Fibroblast of skin of back (primary cell): ENCODE measurements around the gene NDUFA3.

Experiments used
- DNase-seq: peaks from one replicate; pipeline ENCODE4 v3.0.0-alpha.2; 2013

NDUFA3 gene

GRCh38 chr19:54138489-54139256 is 36.0 kb downstream of the NDUFA3 start:
- no peak for DNase-seq

GRCh38 chr19:54141356-54141755 is 38.7 kb downstream of the NDUFA3 start:
- no peak for DNase-seq

GRCh38 chr19:54142166-54142780 is 39.6 kb downstream of the NDUFA3 start:
- DNase-seq = no peak

- DNase-seq = no peak
Observed at GRCh38 chr19:54145541-54146158, 43.0 kb downstream of the NDUFA3 start.

- DNase-seq = no peak
Observed at GRCh38 chr19:54147676-54148075, 45.0 kb downstream of the NDUFA3 start.

GRCh38 chr19:54148158-54148557 is 45.5 kb downstream of the NDUFA3 start:
- DNase-seq = no peak

DNA sequence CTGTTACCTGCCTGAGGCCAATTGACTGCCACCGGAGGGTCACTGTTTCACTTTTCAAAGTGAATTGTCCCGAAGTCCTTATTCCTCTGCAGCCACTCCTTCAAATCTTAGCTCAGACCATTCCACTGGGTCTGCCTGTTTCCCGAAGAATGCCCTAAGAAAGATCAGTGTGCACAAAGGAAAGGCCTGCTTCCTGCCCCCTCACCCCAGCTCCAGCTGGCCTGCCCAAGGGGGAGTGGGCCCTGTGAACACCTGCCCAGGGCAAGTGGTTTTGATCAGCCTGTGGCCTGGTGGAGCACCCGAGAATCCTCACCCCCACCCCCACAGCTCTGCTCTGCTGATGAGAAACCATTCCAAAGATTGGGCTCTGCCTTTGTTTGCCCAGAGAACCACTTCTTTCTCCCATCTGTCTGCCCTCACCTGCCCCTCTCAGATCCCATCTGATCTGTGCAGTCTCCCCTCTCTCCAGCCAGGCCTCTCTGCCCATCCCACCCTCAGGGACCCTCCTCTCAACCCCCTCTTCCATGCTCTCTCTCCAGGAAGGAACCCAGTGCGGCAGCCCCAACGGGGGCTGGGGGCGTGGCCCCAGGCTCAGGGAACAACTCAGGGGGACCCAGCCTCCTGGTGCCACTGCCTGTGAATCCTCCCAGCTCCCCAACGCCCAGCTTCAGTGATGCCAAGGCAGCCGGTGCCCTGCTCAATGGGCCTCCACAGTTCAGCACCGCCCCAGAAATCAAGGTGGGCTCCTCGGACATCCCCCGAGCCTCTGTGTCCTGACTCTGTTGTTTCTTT is 46.6 kb downstream of the NDUFA3 start:
- no peak for DNase-seq

- DNase-seq = no peak
Observed at GRCh38 chr19:54151362-54152035, 48.8 kb downstream of the NDUFA3 start.

GRCh38 chr19:54152267-54152666 is 49.6 kb downstream of the NDUFA3 start:
- no peak for DNase-seq

DNA sequence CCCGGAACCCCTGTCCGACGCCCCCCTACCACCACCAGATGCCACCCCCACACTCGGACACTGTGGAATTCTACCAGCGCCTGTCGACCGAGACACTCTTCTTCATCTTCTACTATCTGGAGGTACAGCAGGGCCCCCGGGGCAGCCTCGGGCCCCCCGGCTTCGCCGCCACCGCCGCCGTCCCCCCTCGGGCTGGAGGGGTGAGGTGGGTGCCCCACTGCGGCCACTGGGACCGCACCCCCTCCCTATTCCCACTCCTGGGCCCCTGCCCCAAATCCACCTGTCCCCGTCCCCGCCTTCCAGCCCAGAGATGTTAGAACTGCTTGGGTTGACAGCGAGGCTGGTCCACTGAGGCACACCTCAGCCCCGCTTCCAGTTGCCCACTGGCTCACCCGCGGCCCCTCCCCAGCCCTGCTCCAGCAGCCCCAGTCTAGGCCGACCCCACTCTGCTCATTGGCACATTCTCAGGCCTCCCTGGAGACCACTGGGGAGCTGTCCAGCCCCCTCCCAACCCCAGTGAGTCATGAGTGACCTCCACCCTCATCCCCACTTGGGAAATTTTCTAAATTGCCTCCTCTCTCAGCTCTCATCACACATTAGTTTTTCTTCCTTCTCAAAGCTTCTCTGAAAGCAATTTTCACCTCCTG is 50.3 kb downstream of the NDUFA3 start:
- peak; percentile 16 for DNase-seq

DNA sequence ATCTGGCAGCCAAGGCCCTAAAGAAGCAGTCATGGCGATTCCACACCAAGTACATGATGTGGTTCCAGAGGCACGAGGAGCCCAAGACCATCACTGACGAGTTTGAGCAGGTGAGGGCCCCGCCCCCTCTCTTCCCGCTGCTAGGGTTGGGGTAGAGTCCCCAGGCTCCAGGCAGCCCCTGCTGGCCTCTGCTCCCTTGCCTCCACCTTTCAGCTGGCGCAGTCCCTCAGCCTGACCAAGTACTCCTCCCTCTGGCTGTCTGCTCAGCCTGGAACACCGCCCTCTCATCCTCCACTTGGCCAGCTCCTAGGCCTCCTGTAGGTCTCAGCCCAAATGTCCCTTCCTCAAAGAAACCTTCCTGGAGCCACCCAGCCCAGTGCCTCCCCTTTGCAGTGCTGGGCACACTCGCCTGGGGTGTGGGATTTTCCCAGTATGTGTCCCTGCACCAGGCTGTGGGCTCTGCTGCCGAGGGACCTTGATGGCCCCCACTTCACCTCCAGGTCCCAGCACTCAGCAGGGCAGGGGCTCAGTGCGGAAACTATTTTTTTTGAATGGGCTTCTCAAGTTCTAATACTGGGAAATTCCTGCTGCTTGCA is 51.2 kb downstream of the NDUFA3 start:
- no peak for DNase-seq

DNA sequence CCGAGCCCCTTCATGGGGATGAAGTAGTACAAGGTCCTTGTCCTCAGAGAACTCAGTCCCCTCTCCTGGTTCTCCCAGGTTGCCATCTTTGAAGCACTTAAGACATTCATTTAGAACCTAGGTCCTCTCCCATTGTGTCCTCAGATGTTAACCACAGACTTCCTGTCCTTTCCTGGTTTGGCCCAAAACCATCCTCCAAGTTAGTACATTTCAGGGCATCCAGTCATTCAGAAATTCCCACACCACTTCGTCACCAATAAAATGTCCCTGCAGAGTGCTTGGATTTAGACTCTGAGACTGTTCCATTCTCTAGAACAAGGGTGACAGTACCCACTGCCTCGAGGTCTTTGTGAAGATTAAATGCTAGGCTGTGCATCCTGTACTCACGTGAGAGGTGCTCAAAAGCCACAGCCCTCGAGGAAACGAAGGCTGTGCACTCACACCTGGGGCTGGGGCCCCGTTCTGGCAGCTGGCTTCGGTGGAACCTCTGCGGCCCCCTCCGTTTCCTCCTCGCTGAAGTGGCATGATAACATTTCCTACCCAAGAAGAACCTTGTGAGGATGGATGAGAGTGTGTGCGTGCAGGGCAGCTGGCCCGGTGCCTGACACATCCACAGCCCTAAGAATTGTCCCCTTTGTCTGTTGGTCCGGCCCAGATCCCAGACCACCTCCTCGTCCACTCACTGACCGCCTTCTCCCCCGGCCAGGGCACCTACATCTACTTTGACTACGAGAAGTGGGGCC is 52.1 kb downstream of the NDUFA3 start:
- peak; percentile 65 for DNase-seq

DNA sequence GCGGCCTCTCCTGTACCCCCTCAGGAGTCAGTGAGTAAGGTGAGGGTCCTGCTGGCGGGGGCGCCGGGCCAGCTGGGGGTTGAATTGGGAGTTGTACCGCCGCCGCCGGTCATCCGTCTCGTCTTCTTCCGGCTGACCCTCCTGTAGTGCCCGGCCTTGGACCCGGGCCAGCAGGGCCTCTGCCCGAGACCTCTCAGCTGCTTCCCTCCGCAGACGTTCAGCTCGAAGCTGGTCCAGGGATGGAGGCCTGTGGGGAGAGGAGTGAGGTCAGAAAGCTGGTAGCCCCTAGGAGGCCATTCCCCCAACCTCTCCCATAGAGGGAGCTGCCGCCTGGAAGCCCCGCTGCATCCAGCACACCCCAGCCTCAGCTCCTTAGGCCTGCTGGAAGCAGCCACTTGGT is 53.0 kb downstream of the NDUFA3 start:
- DNase-seq = no peak

DNA sequence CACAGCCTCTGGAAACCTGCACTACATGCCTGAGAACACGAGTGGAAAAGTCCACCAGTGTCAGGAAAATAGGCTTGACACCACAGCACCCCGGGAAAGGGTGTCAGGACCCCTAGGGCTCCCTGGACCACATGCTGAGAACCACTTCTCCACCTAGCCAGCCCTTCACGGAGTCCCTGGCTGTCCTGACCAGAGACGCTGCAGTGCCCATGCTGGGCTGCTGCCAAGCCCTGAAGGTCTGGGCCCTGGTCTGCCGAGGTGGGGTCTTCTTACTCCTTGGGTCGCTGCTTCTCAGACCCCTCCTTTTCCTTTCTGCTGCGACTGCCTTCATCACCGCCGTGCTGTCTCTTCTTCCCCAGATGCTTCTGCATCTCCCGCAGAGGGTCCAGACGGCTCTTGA is 53.8 kb downstream of the NDUFA3 start:
- DNase-seq = no peak

DNA sequence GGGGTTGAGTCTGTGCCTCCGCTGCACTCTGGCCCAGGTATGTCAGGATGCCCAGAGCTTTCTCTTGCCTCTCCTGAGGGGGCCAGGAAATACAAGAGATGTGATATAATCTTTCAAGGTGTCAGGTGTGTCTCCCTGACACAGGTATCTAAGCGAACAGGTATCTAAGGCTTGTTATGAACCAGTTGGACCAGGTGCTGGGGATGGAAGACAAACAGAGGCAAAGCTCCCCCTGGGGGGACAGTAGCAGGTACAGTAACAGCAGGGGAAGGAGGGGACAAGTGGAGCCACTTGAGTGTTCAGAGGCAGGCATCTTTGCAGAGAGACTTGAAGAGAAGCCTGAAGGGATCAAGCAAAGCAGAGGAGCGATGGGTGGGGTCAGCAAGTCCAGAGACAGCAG is 54.3 kb downstream of the NDUFA3 start:
- DNase-seq = no peak
